Adrenal gland (tissue), 5 donors: ENCODE measurements around the gene FADS2.

Source experiments
- CTCF ChIP-seq, 6 experiments: fragments of 450-650 bp in 4 of 6; fragments of 200-600 bp in 2 of 6; sonication (generic) in 1 of 6; IDR thresholded peaks; 1 replicate in 5 of 6; 2 replicates in 1 of 6; pipeline versions ENCODE4 v1.5.1 to v1.8.0; 2016 to 2021; ENCODE audit warnings: antibody characterized with exemption in 6 of 6, mild to moderate bottlenecking in 2 of 6, moderate library complexity in 1 of 6
- POLR2A ChIP-seq, 2 donors: fragments of 450-650 bp; IDR thresholded peaks; one replicate each; pipeline ENCODE4 v1.6.1; 2017; ENCODE audit warnings: antibody characterized with exemption in 2 of 2, mild to moderate bottlenecking in 2 of 2, moderate library complexity in 1 of 2
- donor health status: DM: no; HTN: no; CAD: no.

- TF ChIP-seq CTCF (IDR thresholded peaks at IDR 0.05) (no peak), POLR2A (IDR thresholded peaks at IDR 0.05) (no peak)
Measured at GRCh38 chr11:61885166-61885778, 57.2 kb downstream of the FADS2 start.
